SJCRH30 (cell line): ENCODE results near the gene PHLDA3. TPM values are rescaled to one million over a fixed set of nuclear protein-coding genes. Genes with fewer than 3 reads are reported as not detected.

Experiments used
- DNase-seq, 2 experiments: peaks; one replicate each; pipeline ENCODE4 v3.0.0-alpha.2; 2015 to 2020
- H3K27ac ChIP-seq: fragments of 250-450 bp; sonication (Bioruptor Pico); 2 replicates; pipeline ENCODE4 v1.5.1; 2020; ENCODE audit warnings: mild to moderate bottlenecking, moderate library complexity
- H3K27me3 ChIP-seq: fragments of 250-450 bp; sonication (Bioruptor Pico); 2 replicates; pipeline ENCODE4 v1.5.1; 2020; ENCODE audit warnings: mild to moderate bottlenecking, moderate library complexity
- H3K36me3 ChIP-seq: fragments of 250-450 bp; sonication (Bioruptor Pico); 2 replicates; pipeline ENCODE4 v1.5.1; 2020; ENCODE audit warnings: mild to moderate bottlenecking, moderate library complexity
- H3K4me1 ChIP-seq: fragments of 250-450 bp; sonication (Bioruptor Pico); 2 replicates; pipeline ENCODE4 v1.5.1; 2020; ENCODE audit warnings: mild to moderate bottlenecking, moderate library complexity
- H3K4me3 ChIP-seq: fragments of 250-450 bp; sonication (Bioruptor Pico); 2 replicates; pipeline ENCODE4 v1.5.1; 2020; ENCODE audit warnings: mild to moderate bottlenecking, moderate library complexity
- H3K9me3 ChIP-seq: fragments of 250-450 bp; sonication (Bioruptor Pico); replicated peaks from 2 replicates; pipeline ENCODE4 v1.5.1; 2020; ENCODE audit warnings: mild to moderate bottlenecking, moderate library complexity
- total RNA-seq: library from RNA; depleted of rRNA; stranded (reverse); fragments of >200 nt; shearing (Covaris generic); gene quantifications from 2 replicates; pipeline ENCODE4 v1.2.3, GENCODE V29; 2014

Gene PHLDA3
- total RNA-seq, 1 experiment from 2014 or later = 30.8 TPM

- Histone ChIP-seq H3K36me3 (no peaks in the 10 kb centered on the region), H3K27ac (no peak overlapping the region), H3K4me3 (no peak overlapping the region), H3K27me3 (no peaks in the 10 kb centered on the region), H3K9me3 (no peaks in the 10 kb centered on the region), H3K4me1 (peaks cover 63% of the 10 kb centered on the region)
- DNase-seq = no peak
Measured at GRCh38 chr1:201452866-201453265, 16.1 kb downstream of the PHLDA3 start.

- Histone ChIP-seq H3K4me3 (no peak overlapping the region), H3K4me1 (peaks cover 48% of the 10 kb centered on the region), H3K36me3 (no peaks in the 10 kb centered on the region), H3K27ac (peak overlapping the region; percentile 78), H3K9me3 (no peaks in the 10 kb centered on the region), H3K27me3 (no peaks in the 10 kb centered on the region)
- DNase-seq = peak; percentile 100
Measured at GRCh38 chr1:201450721-201451291, 18.2 kb downstream of the PHLDA3 start.

- H3K9me3 ChIP-seq = no peaks in the 10 kb centered on the region
- no peaks in the 10 kb centered on the region for H3K27me3 ChIP-seq
- peak overlapping the region; percentile 78 for H3K27ac ChIP-seq
- no peak overlapping the region for H3K4me3 ChIP-seq
- no peaks in the 10 kb centered on the region for H3K36me3 ChIP-seq
- peaks cover 42% of the 10 kb centered on the region for H3K4me1 ChIP-seq
- peak; percentile 51 to 67 for DNase-seq
Measured at GRCh38 chr1:201448990-201449389, 20.0 kb downstream of the PHLDA3 start.

GRCh38 chr1:201447903-201448871, 20.8 kb downstream of the PHLDA3 start:
- Histone ChIP-seq H3K36me3 (no peaks in the 10 kb centered on the region), H3K9me3 (no peaks in the 10 kb centered on the region), H3K4me3 (no peak overlapping the region), H3K4me1 (peaks cover 42% of the 10 kb centered on the region), H3K27ac (peak overlapping the region; percentile 78), H3K27me3 (no peaks in the 10 kb centered on the region)
- peak; percentile 95 to 97 for DNase-seq

- Histone ChIP-seq H3K4me1 (peaks cover 29% of the 10 kb centered on the region), H3K9me3 (0 out of 2 replicates have a peak, but pooled peaks cover 3% of the 10 kb centered on the region), H3K27me3 (no peaks in the 10 kb centered on the region; the same call in 1 of the 2 replicates), H3K4me3 (no peak overlapping the region), H3K27ac (no peak overlapping the region), H3K36me3 (no peaks in the 10 kb centered on the region)
- no peak for DNase-seq
Measured at GRCh38 chr1:201445310-201445709, 23.7 kb downstream of the PHLDA3 start.

- Histone ChIP-seq H3K9me3 (0 out of 2 replicates have a peak, but pooled peaks cover 3% of the 10 kb centered on the region), H3K27me3 (no peaks in the 10 kb centered on the region; the same call in 1 of the 2 replicates), H3K36me3 (no peaks in the 10 kb centered on the region), H3K4me1 (peaks cover 23% of the 10 kb centered on the region), H3K4me3 (no peak overlapping the region), H3K27ac (no peak overlapping the region)
- DNase-seq = peak in 1 of 2 experiments; percentile 50
Measured at GRCh38 chr1:201444792-201445191, 24.2 kb downstream of the PHLDA3 start.

GRCh38 chr1:201443747-201444146, 25.2 kb downstream of the PHLDA3 start:
- DNase-seq = no peak
- no peak overlapping the region for H3K27ac ChIP-seq
- H3K36me3 ChIP-seq = no peaks in the 10 kb centered on the region
- no peak overlapping the region for H3K4me3 ChIP-seq
- H3K27me3 ChIP-seq = no peaks in the 10 kb centered on the region; the same call in 1 of the 2 replicates
- H3K4me1 ChIP-seq = peaks cover 13% of the 10 kb centered on the region
- 0 out of 2 replicates have a peak, but pooled peaks cover 3% of the 10 kb centered on the region for H3K9me3 ChIP-seq

- no peak for DNase-seq
- H3K27ac ChIP-seq = no peak overlapping the region
- H3K4me3 ChIP-seq = no peak overlapping the region
- H3K36me3 ChIP-seq = no peaks in the 10 kb centered on the region
- no peaks in the 10 kb centered on the region for H3K27me3 ChIP-seq
- peaks cover 18% of the 10 kb centered on the region for H3K4me1 ChIP-seq
- H3K9me3 ChIP-seq = 0 out of 2 replicates have a peak, but pooled peaks cover 3% of the 10 kb centered on the region
Measured at GRCh38 chr1:201436969-201437368, 32.0 kb downstream of the PHLDA3 start.

GRCh38 chr1:201436393-201436792, 32.6 kb downstream of the PHLDA3 start:
- DNase-seq = peak; percentile 60 to 72
- no peak overlapping the region for H3K27ac ChIP-seq
- no peaks in the 10 kb centered on the region for H3K36me3 ChIP-seq
- H3K9me3 ChIP-seq = 0 out of 2 replicates have a peak, but pooled peaks cover 3% of the 10 kb centered on the region
- H3K4me1 ChIP-seq = peaks cover 24% of the 10 kb centered on the region
- no peaks in the 10 kb centered on the region for H3K27me3 ChIP-seq
- no peak overlapping the region for H3K4me3 ChIP-seq

GRCh38 chr1:201434266-201434665, 34.7 kb downstream of the PHLDA3 start:
- no peak for DNase-seq
- Histone ChIP-seq H3K27me3 (no peaks in the 10 kb centered on the region), H3K4me3 (no peak overlapping the region), H3K4me1 (peaks cover 39% of the 10 kb centered on the region), H3K36me3 (no peaks in the 10 kb centered on the region), H3K27ac (no peak overlapping the region), H3K9me3 (no peaks in the 10 kb centered on the region)

- H3K4me1 ChIP-seq = peaks cover 39% of the 10 kb centered on the region
- no peak for DNase-seq
- H3K27ac ChIP-seq = no peak overlapping the region
- H3K27me3 ChIP-seq = no peaks in the 10 kb centered on the region
- H3K36me3 ChIP-seq = no peaks in the 10 kb centered on the region
- no peaks in the 10 kb centered on the region for H3K9me3 ChIP-seq
- H3K4me3 ChIP-seq = no peak overlapping the region
Measured at GRCh38 chr1:201433609-201434008, 35.4 kb downstream of the PHLDA3 start.

GRCh38 chr1:201430776-201431175, 38.2 kb downstream of the PHLDA3 start:
- H3K4me1 ChIP-seq = peaks cover 47% of the 10 kb centered on the region
- peak overlapping the region; percentile 65 for H3K27ac ChIP-seq

GRCh38 chr1:201429736-201430501, 39.1 kb downstream of the PHLDA3 start:
- Histone ChIP-seq H3K9me3 (no peaks in the 10 kb centered on the region), H3K27me3 (no peaks in the 10 kb centered on the region), H3K27ac (peak overlapping the region; percentile 65), H3K4me1 (peaks cover 41% of the 10 kb centered on the region), H3K4me3 (no peak overlapping the region), H3K36me3 (no peaks in the 10 kb centered on the region)
- DNase-seq = no peak

More at GRCh38 chr1:201430776-201431175, 38.2 kb downstream of the PHLDA3 start:
- H3K9me3 ChIP-seq = no peaks in the 10 kb centered on the region
- no peaks in the 10 kb centered on the region for H3K27me3 ChIP-seq
- H3K4me3 ChIP-seq = no peak overlapping the region
- peak; percentile 71 to 76 for DNase-seq
- H3K36me3 ChIP-seq = no peaks in the 10 kb centered on the region

- no peak for DNase-seq
- Histone ChIP-seq H3K27me3 (no peaks in the 10 kb centered on the region), H3K9me3 (no peaks in the 10 kb centered on the region), H3K27ac (no peak overlapping the region), H3K4me1 (peaks cover 55% of the 10 kb centered on the region), H3K4me3 (no peak overlapping the region), H3K36me3 (no peaks in the 10 kb centered on the region)
Measured at GRCh38 chr1:201427963-201428362, 41.0 kb downstream of the PHLDA3 start.
